Keratinocyte (primary cell): Measurements from ENCODE around the gene GRK7. TPM values are rescaled to one million over a fixed set of nuclear protein-coding genes. Genes with fewer than 3 reads are reported as not detected.

Experiments used
- DNase-seq: peaks from one replicate; pipeline ENCODE4 v3.0.0-alpha.2; 2011; ENCODE audit warnings: low read depth, missing footprints, low spot score
- FAIRE-seq: peaks from 2 replicates; lab custom pipeline; 2011; peaks lifted over from hg19 to GRCh38; lab: Jason Lieb, UNC
- H2AFZ ChIP-seq: 2 replicates; pipeline ENCODE4 v1.6.0; 2012; ENCODE audit warnings: low read length, control low read depth, inconsistent platforms; ENCODE audit not compliant: control insufficient read depth
- H3K27ac ChIP-seq: 2 replicates; pipeline ENCODE4 v1.5.1; 2011; ENCODE audit warnings: low read length; ENCODE audit not compliant: control insufficient read depth, insufficient read depth
- H3K27me3 ChIP-seq: 3 replicates; pipeline ENCODE4 v1.6.0; 2011; ENCODE audit warnings: low read length; ENCODE audit not compliant: control insufficient read depth, insufficient read depth; ENCODE audit errors: extremely low read depth
- H3K36me3 ChIP-seq, 2 experiments: 2 replicates in 1 of 2; 3 replicates in 1 of 2; pipeline ENCODE4 v1.5.1; 2011; ENCODE audit warnings: low read length in 2 of 2, mild to moderate bottlenecking in 1 of 2; ENCODE audit not compliant: control insufficient read depth in 2 of 2, insufficient read depth in 2 of 2; ENCODE audit errors: extremely low read depth in 1 of 2
- H3K4me1 ChIP-seq: 3 replicates; pipeline ENCODE4 v1.5.1; 2011; ENCODE audit warnings: low read length; ENCODE audit not compliant: control insufficient read depth, insufficient read depth; ENCODE audit errors: extremely low read depth
- H3K4me2 ChIP-seq: 3 replicates; pipeline ENCODE4 v1.6.0; 2011; ENCODE audit warnings: low read depth, low read length; ENCODE audit not compliant: control insufficient read depth, insufficient read depth; ENCODE audit errors: extremely low read depth
- H3K4me3 ChIP-seq, 3 experiments: fragments of 200-600 bp in 1 of 3; sonication (generic) in 1 of 3; 2 replicates in 2 of 3; 3 replicates in 1 of 3; pipeline ENCODE4 v1.5.1; 2011 to 2016; ENCODE audit warnings: low read length in 3 of 3, mild to moderate bottlenecking in 3 of 3, control low read depth in 2 of 3, inconsistent platforms in 1 of 3, low read depth in 1 of 3, mixed read lengths in 1 of 3, mixed run types in 1 of 3, moderate library complexity in 1 of 3; ENCODE audit not compliant: control insufficient read depth in 2 of 3, insufficient read depth in 2 of 3; ENCODE audit errors: extremely low read depth in 1 of 3
- H3K79me2 ChIP-seq: 2 replicates; pipeline ENCODE4 v1.6.0; 2012; ENCODE audit warnings: low read length; ENCODE audit not compliant: control insufficient read depth, insufficient read depth
- H3K9ac ChIP-seq: 3 replicates; pipeline ENCODE4 v1.6.0; 2011; ENCODE audit warnings: low read length; ENCODE audit not compliant: control insufficient read depth, insufficient read depth; ENCODE audit errors: extremely low read depth
- H3K9me1 ChIP-seq: 3 replicates; pipeline ENCODE4 v1.6.0; 2011; ENCODE audit warnings: low read length; ENCODE audit not compliant: control insufficient read depth, insufficient read depth; ENCODE audit errors: extremely low read depth
- H3K9me3 ChIP-seq: 2 replicates; pipeline ENCODE4 v1.5.1; 2012; ENCODE audit warnings: low read depth, low read length; ENCODE audit not compliant: control insufficient read depth
- H4K20me1 ChIP-seq: 3 replicates; pipeline ENCODE4 v1.6.0; 2011; ENCODE audit warnings: low read length; ENCODE audit not compliant: control insufficient read depth, insufficient read depth; ENCODE audit errors: extremely low read depth
- CTCF ChIP-seq, 3 experiments: IDR thresholded peaks in 1 of 3; conservative IDR thresholded peaks in 1 of 3; optimal IDR thresholded peaks in 1 of 3; 2 replicates in 2 of 3; 3 replicates in 1 of 3; pipeline versions ENCODE3 to v1.5.1; 2011; ENCODE audit warnings: low read length in 3 of 3, mild to moderate bottlenecking in 3 of 3, moderate library complexity in 2 of 3, control low read depth in 1 of 3, inconsistent platforms in 1 of 3; ENCODE audit not compliant: insufficient read depth in 2 of 3; ENCODE audit errors: extremely low read depth in 1 of 3
- EZH2 ChIP-seq: IDR thresholded peaks from one replicate; pipeline ENCODE4 v1.6.1; 2012; ENCODE audit warnings: inconsistent platforms, mild to moderate bottlenecking, low read length, moderate library complexity
- dilution Hi-C: fragments of 300-500 bp; cut with MboI; formaldehyde crosslinking; loops from one replicate; pipeline ENCODE4 v1.7.0; 2020; ENCODE audit warnings: low sequenced_read_pairs; ENCODE audit not compliant: extremely low pct_ligation_motif_present
- polyA plus RNA-seq, 5 experiments: library from polyadenylated mRNA; depleted of rRNA in 3 of 5; stranded (reverse) in 3 of 5; stranded (forward) in 1 of 5; unstranded in 1 of 5; fragments of >200 nt; gene quantifications; 1 replicate in 1 of 5; 2 replicates in 3 of 5; 3 replicates in 1 of 5; pipeline versions ENCODE4 v1.2.1 to v1.2.3, GENCODE V29; 2011 to 2012; ENCODE audit warnings: missing spikeins in 2 of 5, low read depth in 1 of 5, low replicate concordance in 1 of 5

Gene GRK7
- polyA plus RNA-seq, 1 donor (not counting 4 experiments of a cell fraction or from before 2014, with no cell fraction given) = not detected

GRCh38 chr3:141795741-141796080 lies 32.5 kb downstream of the GRK7 start:
- H3K9me3 ChIP-seq = no peaks in the 10 kb centered on the region
- TF ChIP-seq EZH2 = no peak
- TF ChIP-seq CTCF (optimal IDR thresholded peaks at IDR 0.05 in 1 of 3, IDR thresholded peaks at IDR 0.05 in 1 of 3, conservative IDR thresholded peaks at IDR 0.05 in 1 of 3; ENCODE audit: extremely low read depth in 1 of 3, insufficient read depth in 2 of 3, low read length in 3 of 3) = no peak
- H3K9ac ChIP-seq = no peak overlapping the region
- H3K79me2 ChIP-seq = no peaks in the 10 kb centered on the region
- no peaks in the 10 kb centered on the region for H4K20me1 ChIP-seq
- DNase-seq (no peak), FAIRE-seq (no peak)
- no peak overlapping the region for H2AFZ ChIP-seq
- H3K9me1 ChIP-seq = no peaks in the 10 kb centered on the region
- dilution Hi-C loops = no loop called here
- H3K4me3 ChIP-seq = no peak overlapping the region
- no peak overlapping the region for H3K4me2 ChIP-seq
- H3K36me3 ChIP-seq = no peaks in the 10 kb centered on the region
- H3K27me3 ChIP-seq = no peaks in the 10 kb centered on the region
- H3K27ac ChIP-seq = no peak overlapping the region
- no peaks in the 10 kb centered on the region for H3K4me1 ChIP-seq

GRCh38 chr3:141796081-141796888 lies 33.1 kb downstream of the GRK7 start:
- Histone ChIP-seq H3K4me3 (no peak overlapping the region), H3K4me2 (no peak overlapping the region), H3K9me1 (no peaks in the 10 kb centered on the region), H3K4me1 (no peaks in the 10 kb centered on the region), H3K79me2 (no peaks in the 10 kb centered on the region), H4K20me1 (no peaks in the 10 kb centered on the region), H3K9me3 (no peaks in the 10 kb centered on the region), H3K27ac (no peak overlapping the region), H2AFZ (no peak overlapping the region), H3K9ac (no peak overlapping the region), H3K27me3 (no peaks in the 10 kb centered on the region), H3K36me3 (no peaks in the 10 kb centered on the region)
- FAIRE-seq (no peak), DNase-seq (no peak)
- TF ChIP-seq EZH2 = no peak
- dilution Hi-C loops = no loop called here
